HepG2 (cell line): ENCODE results near the gene LMX1B. TPM values are rescaled to one million over a fixed set of nuclear protein-coding genes. Genes with fewer than 3 reads are reported as not detected.

Experiments
- ATAC-seq: fragments of 200-7000 bp; cut with Tn5 transposase; 3 replicates; pipeline ENCODE4 v1.9.1; 2020; ENCODE audit warnings: mild to moderate bottlenecking, moderate library complexity
- BruUV-seq: library from RNA; stranded (reverse); fragments of 400-500 nt; replicated peaks from 2 replicates; lab custom pipeline; 2021; lab: Mats Ljungman, UMichigan
- CTCF ChIA-PET: fragments of 300-600 bp; formaldehyde crosslinking; extraction: SDS; loops from one replicate; lab custom pipeline; 2021; ENCODE audit warnings: low total read pairs, inconsistent platforms, low intra/inter-chr PET ratio; lab: Yijun Ruan, JAX
- POLR2A ChIA-PET: fragments of 350-600 bp; sonication (Branson Sonifier 250); formaldehyde crosslinking; loops from one replicate; lab custom pipeline; 2020; ENCODE audit warnings: antibody characterized with exemption, inconsistent platforms; lab: Yijun Ruan, JAX
- DNase-seq: peaks from one replicate; pipeline ENCODE4 v3.0.0-alpha.2; 2015; ENCODE audit warnings: low spot score
- FAIRE-seq: peaks from 3 replicates; lab custom pipeline; 2011; peaks lifted over from hg19 to GRCh38; lab: Jason Lieb, UNC
- H2AFZ ChIP-seq: one replicate; pipeline ENCODE4 v1.6.1; 2011; ENCODE audit warnings: low read length, inconsistent platforms
- H3K27ac ChIP-seq: fragments of 300-600 bp; 3 replicates; pipeline ENCODE4 v1.8.0; 2011; ENCODE audit warnings: mixed run types, mild to moderate bottlenecking, mixed read lengths, low read length, inconsistent platforms; ENCODE audit not compliant: insufficient read depth; ENCODE audit errors: extremely low read length
- H3K27me3 ChIP-seq, 2 experiments: fragments of 200-600 bp in 1 of 2; 2 replicates in 1 of 2; 3 replicates in 1 of 2; pipeline versions ENCODE4 v1.6.0 to v1.8.0; 2011; ENCODE audit warnings: low read length in 2 of 2, mild to moderate bottlenecking in 2 of 2, moderate library complexity in 2 of 2, inconsistent platforms in 1 of 2; ENCODE audit not compliant: insufficient read depth in 2 of 2, control insufficient read depth in 1 of 2
- H3K36me3 ChIP-seq, 2 experiments: fragments of 200-600 bp in 1 of 2; replicated peaks in 1 of 2; 2 replicates in 1 of 2; 3 replicates in 1 of 2; pipeline versions ENCODE4 v1.5.1 to v1.8.0; 2011; ENCODE audit warnings: low read length in 2 of 2, inconsistent platforms in 1 of 2; ENCODE audit not compliant: insufficient read depth in 2 of 2, control insufficient read depth in 1 of 2
- H3K4me1 ChIP-seq: 2 replicates; pipeline ENCODE4 v1.5.1; 2012; ENCODE audit warnings: low read length, inconsistent platforms; ENCODE audit not compliant: insufficient read depth
- H3K4me2 ChIP-seq: 2 replicates; pipeline ENCODE4 v1.6.0; 2011; ENCODE audit warnings: low read depth, low read length, inconsistent platforms
- H3K4me3 ChIP-seq, 3 experiments: fragments of 200-600 bp in 1 of 3; sonication (generic), shearing (Covaris generic) in 1 of 3; replicated peaks in 1 of 3; 2 replicates each; pipeline ENCODE4 v1.5.1; 2011 to 2016; ENCODE audit warnings: low read length in 3 of 3, inconsistent platforms in 2 of 3, low read depth in 2 of 3, mild to moderate bottlenecking in 2 of 3, control low read depth in 1 of 3, mixed read lengths in 1 of 3; ENCODE audit not compliant: insufficient read depth in 1 of 3
- H3K79me2 ChIP-seq: one replicate; pipeline ENCODE4 v1.6.1; 2011; ENCODE audit warnings: low read length, inconsistent platforms; ENCODE audit not compliant: insufficient read depth
- H3K9ac ChIP-seq: 2 replicates; pipeline ENCODE4 v1.6.0; 2011; ENCODE audit warnings: mild to moderate bottlenecking, low read depth, low read length, inconsistent platforms; ENCODE audit not compliant: insufficient read depth
- H3K9me3 ChIP-seq: 2 replicates; pipeline ENCODE4 v1.5.1; 2012; ENCODE audit warnings: mild to moderate bottlenecking, low read length
- H4K20me1 ChIP-seq: 2 replicates; pipeline ENCODE4 v1.6.0; 2011; ENCODE audit warnings: inconsistent platforms, mild to moderate bottlenecking, low read length, moderate library complexity; ENCODE audit not compliant: insufficient read depth
- ISX ChIP-seq: sonication (generic); formaldehyde crosslinking; conservative IDR thresholded peaks from 2 replicates; pipeline ENCODE4 v1.5.0; 2020; ENCODE audit warnings: missing genetic modification reagents
- PLRG1 ChIP-seq: fragments of 450-650 bp; conservative IDR thresholded peaks from 2 replicates; pipeline ENCODE4 v1.6.1; 2016
- RXRB ChIP-seq: IDR thresholded peaks from 2 replicates; pipeline ENCODE4 v1.6.1; 2016; ENCODE audit warnings: borderline replicate concordance, missing genetic modification reagents, missing compliant biosample characterization
- ZNF296 ChIP-seq: sonication (generic); formaldehyde crosslinking; conservative IDR thresholded peaks from 2 replicates; pipeline ENCODE4 v1.5.0; 2020; ENCODE audit warnings: mild to moderate bottlenecking, missing genetic modification reagents
- ZNF598 ChIP-seq: sonication (generic); formaldehyde crosslinking; IDR thresholded peaks from 2 replicates; pipeline ENCODE4 v1.5.1; 2020; ENCODE audit warnings: mild to moderate bottlenecking, missing genetic modification reagents, borderline replicate concordance
- WGBS: methylation state at CpG from one replicate; pipeline ENCODE4 v1.1.6; 2017; ENCODE audit warnings: low lambda C conversion rate; 5-methylcytosine and 5-hydroxymethylcytosine counted together
- in situ Hi-C: cut with HindIII; loops from 2 replicates; pipeline ENCODE4 v1.10.0; 2017; ENCODE audit warnings: low pct_unique_long_range_greater_than_20kb; ENCODE audit not compliant: extremely low pct_ligation_motif_present
- intact Hi-C: fragments of 100-400 bp; cut with micrococcal nuclease; formaldehyde crosslinking; loops from one replicate; pipeline ENCODE4 v1.10.0; 2022; ENCODE audit not compliant: unreplicated experiment
- polyA plus RNA-seq, 8 experiments: library from polyadenylated mRNA; depleted of rRNA in 3 of 8; stranded (reverse) in 7 of 8; unstranded in 1 of 8; fragments of >200 nt; fragmentation: Illumina TruSeq in 4 of 8; extraction: Trizol in 4 of 8; gene quantifications; 2 replicates each; pipeline versions ENCODE4 v1.2.1 to v1.2.3, GENCODE V29; 2011 to 2016; ENCODE audit warnings: low read depth in 4 of 8, missing spikeins in 1 of 8, mixed read lengths in 1 of 8; ENCODE audit not compliant: insufficient read depth in 1 of 8
- total RNA-seq, 5 experiments: library from RNA; depleted of rRNA; stranded (reverse); fragments of >200 nt; fragmentation: Illumina TruSeq; extraction: Trizol; gene quantifications; 2 replicates each; pipeline ENCODE4 v1.2.3, GENCODE V29; 2016; ENCODE audit warnings: low read depth in 1 of 5
- TF ChIP-seq, protein P1 (sequence below): sonication (generic); formaldehyde crosslinking; IDR thresholded peaks from 2 replicates; pipeline ENCODE4 v1.5.0; 2020; ENCODE audit warnings: mild to moderate bottlenecking, missing genetic modification reagents
- TF ChIP-seq, protein P2 (sequence below): sonication (generic); formaldehyde crosslinking; IDR thresholded peaks from 2 replicates; pipeline ENCODE4 v1.5.0; 2020; ENCODE audit warnings: mild to moderate bottlenecking, missing genetic modification reagents, borderline replicate concordance
- TF ChIP-seq, protein P3 (sequence below): sonication (generic); formaldehyde crosslinking; IDR thresholded peaks from 2 replicates; pipeline ENCODE4 v1.4.0; 2020; ENCODE audit warnings: missing genetic modification reagents, borderline replicate concordance
- TF ChIP-seq, protein P4 (sequence below): conservative IDR thresholded peaks from 2 replicates; pipeline ENCODE4 v1.6.1; 2018; ENCODE audit warnings: missing genetic modification reagents

The LMX1B gene
- total and polyA plus RNA-seq, 2 of the 13 experiments (the other 11 are each of a cell fraction or from before 2014, with no cell fraction given): not detected

DNA sequence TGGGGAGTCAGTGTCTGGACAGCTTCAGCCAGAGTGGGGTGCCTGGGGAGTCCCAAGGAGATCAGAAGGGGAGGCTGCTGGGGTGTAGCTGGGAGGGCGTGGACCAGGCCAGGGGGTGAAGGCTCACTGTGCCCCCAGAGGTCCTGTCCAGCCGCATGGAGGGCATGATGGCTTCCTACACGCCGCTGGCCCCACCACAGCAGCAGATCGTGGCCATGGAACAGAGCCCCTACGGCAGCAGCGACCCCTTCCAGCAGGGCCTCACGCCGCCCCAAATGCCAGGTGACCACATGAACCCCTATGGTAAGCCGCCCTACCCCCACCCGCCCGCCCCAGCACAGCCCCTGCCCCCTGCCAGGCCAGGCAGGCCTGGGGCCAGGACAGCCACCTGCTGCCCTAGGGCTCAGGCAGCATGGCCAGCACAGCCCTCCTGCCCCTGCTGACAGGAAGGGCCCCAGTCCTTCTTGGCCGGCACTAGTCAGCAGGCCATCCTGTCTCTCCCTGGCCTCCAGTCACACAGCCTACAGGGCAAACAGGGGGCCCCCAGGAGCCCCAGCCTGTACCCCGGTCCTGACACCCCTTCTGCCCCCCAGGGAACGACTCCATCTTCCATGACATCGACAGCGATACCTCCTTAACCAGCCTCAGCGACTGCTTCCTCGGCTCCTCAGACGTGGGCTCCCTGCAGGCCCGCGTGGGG is 82.1 kb downstream of the LMX1B start:
- Histone ChIP-seq H2AFZ (no peak overlapping the region), H3K27ac (no peak overlapping the region), H4K20me1 (0 out of 2 replicates have a peak, but pooled peaks cover 5% of the 10 kb centered on the region), H3K4me2 (no peak overlapping the region), H3K9ac (no peak overlapping the region), H3K4me1 (no peaks in the 10 kb centered on the region), H3K27me3 (peaks cover 12 to 87% of the 10 kb centered on the region in 2 experiments; a peak in 3 of 5 replicates), H3K79me2 (no peaks in the 10 kb centered on the region), H3K36me3 (no peaks in the 10 kb centered on the region), H3K4me3 (no peak overlapping the region), H3K9me3 (no peaks in the 10 kb centered on the region)
- WGBS: 8% methylated on average over 2 of the region's 22 CpGs
- ChIA-PET CTCF (no interaction called here), POLR2A (no interaction called here)
- no TSS peak for BruUV-seq
- in situ Hi-C loops (no loop called here), intact Hi-C loops (no loop called here)
- no peak for ATAC-seq
- FAIRE-seq: no peak
- TF ChIP-seq, protein P1, sequence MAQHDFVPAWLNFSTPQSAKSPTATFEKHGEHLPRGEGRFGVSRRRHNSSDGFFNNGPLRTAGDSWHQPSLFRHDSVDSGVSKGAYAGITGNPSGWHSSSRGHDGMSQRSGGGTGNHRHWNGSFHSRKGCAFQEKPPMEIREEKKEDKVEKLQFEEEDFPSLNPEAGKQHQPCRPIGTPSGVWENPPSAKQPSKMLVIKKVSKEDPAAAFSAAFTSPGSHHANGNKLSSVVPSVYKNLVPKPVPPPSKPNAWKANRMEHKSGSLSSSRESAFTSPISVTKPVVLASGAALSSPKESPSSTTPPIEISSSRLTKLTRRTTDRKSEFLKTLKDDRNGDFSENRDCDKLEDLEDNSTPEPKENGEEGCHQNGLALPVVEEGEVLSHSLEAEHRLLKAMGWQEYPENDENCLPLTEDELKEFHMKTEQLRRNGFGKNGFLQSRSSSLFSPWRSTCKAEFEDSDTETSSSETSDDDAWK: no peak
- TF ChIP-seq, protein P2, sequence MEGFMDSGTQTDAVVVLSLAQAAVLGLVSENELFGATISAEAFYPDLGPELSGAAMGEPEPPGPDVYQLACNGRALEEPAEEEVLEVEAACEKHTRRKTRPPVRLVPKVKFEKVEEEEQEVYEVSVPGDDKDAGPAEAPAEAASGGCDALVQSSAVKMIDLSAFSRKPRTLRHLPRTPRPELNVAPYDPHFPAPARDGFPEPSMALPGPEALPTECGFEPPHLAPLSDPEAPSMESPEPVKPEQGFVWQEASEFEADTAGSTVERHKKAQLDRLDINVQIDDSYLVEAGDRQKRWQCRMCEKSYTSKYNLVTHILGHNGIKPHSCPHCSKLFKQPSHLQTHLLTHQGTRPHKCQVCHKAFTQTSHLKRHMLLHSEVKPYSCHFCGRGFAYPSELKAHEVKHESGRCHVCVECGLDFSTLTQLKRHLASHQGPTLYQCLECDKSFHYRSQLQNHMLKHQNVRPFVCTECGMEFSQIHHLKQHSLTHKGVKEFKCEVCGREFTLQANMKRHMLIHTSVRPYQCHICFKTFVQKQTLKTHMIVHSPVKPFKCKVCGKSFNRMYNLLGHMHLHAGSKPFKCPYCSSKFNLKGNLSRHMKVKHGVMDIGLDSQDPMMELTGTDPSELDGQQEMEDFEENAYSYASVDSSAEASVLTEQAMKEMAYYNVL (CRISPR knock-in tag): no peak
- TF ChIP-seq, protein P3, sequence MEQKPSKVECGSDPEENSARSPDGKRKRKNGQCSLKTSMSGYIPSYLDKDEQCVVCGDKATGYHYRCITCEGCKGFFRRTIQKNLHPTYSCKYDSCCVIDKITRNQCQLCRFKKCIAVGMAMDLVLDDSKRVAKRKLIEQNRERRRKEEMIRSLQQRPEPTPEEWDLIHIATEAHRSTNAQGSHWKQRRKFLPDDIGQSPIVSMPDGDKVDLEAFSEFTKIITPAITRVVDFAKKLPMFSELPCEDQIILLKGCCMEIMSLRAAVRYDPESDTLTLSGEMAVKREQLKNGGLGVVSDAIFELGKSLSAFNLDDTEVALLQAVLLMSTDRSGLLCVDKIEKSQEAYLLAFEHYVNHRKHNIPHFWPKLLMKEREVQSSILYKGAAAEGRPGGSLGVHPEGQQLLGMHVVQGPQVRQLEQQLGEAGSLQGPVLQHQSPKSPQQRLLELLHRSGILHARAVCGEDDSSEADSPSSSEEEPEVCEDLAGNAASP (CRISPR knock-in tag): no peak
- TF ChIP-seq ZNF296 (no peak), PLRG1 (no peak), ZNF598 (CRISPR knock-in tag) (no peak), RXRB (CRISPR knock-in tag) (no peak), ISX (CRISPR knock-in tag) (no peak)
- TF ChIP-seq, protein P4, sequence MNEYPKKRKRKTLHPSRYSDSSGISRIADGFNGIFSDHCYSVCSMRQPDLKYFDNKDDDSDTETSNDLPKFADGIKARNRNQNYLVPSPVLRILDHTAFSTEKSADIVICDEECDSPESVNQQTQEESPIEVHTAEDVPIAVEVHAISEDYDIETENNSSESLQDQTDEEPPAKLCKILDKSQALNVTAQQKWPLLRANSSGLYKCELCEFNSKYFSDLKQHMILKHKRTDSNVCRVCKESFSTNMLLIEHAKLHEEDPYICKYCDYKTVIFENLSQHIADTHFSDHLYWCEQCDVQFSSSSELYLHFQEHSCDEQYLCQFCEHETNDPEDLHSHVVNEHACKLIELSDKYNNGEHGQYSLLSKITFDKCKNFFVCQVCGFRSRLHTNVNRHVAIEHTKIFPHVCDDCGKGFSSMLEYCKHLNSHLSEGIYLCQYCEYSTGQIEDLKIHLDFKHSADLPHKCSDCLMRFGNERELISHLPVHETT: no peak
- DNase-seq: no peak
